Mesodermal cell (in vitro differentiated cells): ENCODE data around the gene DYNLL2.
"Not testable (repeated sequence)": the region's sequence is repeated elsewhere in the genome, so short reads cannot be mapped to it uniquely, and the experiment has no call there.

Source experiments
- H3K27ac ChIP-seq: 2 replicates; pipeline ENCODE4 v1.7.0; 2013; ENCODE audit warnings: mild to moderate bottlenecking, low read depth, low read length, moderate library complexity; ENCODE audit not compliant: severe bottlenecking
- H3K36me3 ChIP-seq: 2 replicates; pipeline ENCODE4 v1.7.1; 2013; ENCODE audit warnings: mild to moderate bottlenecking, low read length, moderate library complexity; ENCODE audit not compliant: control insufficient read depth, insufficient read depth
- H3K4me1 ChIP-seq: one replicate; pipeline ENCODE4 v1.7.1; 2013; ENCODE audit warnings: mild to moderate bottlenecking, low read length; ENCODE audit not compliant: insufficient read depth, control insufficient read depth, poor library complexity, severe bottlenecking
- H3K4me3 ChIP-seq: 2 replicates; pipeline ENCODE4 v1.7.0; 2013; ENCODE audit warnings: low read length, control low read depth, mild to moderate bottlenecking; ENCODE audit not compliant: insufficient read depth, poor library complexity, severe bottlenecking; ENCODE audit errors: extremely low read depth
- H3K9me3 ChIP-seq: 2 replicates; pipeline ENCODE4 v1.7.1; 2013; ENCODE audit warnings: mild to moderate bottlenecking, low read length, moderate library complexity; ENCODE audit not compliant: control insufficient read depth
- WGBS, 2 experiments: methylation state at CpG; one replicate each; pipeline ENCODE4 v1.1.5; 2013; ENCODE audit warnings: missing lambda C conversion rate in 2 of 2; ENCODE audit not compliant: insufficient coverage in 2 of 2; 5-methylcytosine and 5-hydroxymethylcytosine counted together

The DYNLL2 gene

DNA sequence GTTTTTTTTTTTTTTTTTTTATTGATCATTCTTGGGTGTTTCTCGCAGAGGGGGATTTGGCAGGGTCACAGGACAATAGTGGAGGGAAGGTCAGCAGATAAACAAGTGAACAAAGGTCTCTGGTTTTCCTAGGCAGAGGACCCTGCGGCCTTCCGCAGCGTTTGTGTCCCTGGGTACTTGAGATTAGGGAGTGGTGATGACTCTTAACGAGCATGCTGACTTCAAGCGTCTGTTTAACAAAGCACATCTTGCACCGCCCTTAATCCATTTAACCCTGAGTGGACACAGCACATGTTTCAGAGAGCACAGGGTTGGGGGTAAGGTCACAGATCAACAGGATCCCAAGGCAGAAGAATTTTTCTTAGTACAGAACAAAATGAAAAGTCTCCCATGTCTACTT lies 10.0 kb upstream of the DYNLL2 start:
- H3K4me1 ChIP-seq, H3K27ac ChIP-seq, H3K9me3 ChIP-seq, H3K36me3 ChIP-seq, H3K4me3 ChIP-seq: not testable (repeated sequence)
- WGBS, 2 experiments = no CpG with 5 or more reads among the region's 7 CpGs

DNA sequence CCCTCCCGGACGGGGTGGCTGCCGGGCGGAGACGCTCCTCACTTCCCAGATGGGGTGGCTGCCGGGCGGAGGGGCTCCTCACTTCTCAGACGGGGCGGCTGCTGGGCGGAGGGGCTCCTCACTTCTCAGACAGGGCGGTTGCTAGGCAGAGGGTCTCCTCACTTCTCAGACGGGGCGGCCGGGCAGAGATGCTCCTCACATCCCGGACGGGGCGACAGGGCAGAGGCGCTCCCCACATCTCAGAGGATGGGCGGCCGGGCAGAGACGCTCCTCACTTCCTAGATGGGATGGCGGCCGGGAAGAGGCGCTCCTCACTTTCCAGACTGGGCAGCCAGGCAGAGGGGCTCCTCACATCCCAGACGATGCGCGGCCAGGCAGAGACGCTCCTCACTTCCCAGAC lies 8.8 kb upstream of the DYNLL2 start:
- not testable (repeated sequence) for H3K36me3 ChIP-seq, H3K9me3 ChIP-seq, H3K4me3 ChIP-seq, H3K27ac ChIP-seq, H3K4me1 ChIP-seq
- WGBS, 2 experiments = 100% methylated on average over 4 of the region's 28 CpGs; no CpG with 5 or more reads in 1 of the 2 experiments

DNA sequence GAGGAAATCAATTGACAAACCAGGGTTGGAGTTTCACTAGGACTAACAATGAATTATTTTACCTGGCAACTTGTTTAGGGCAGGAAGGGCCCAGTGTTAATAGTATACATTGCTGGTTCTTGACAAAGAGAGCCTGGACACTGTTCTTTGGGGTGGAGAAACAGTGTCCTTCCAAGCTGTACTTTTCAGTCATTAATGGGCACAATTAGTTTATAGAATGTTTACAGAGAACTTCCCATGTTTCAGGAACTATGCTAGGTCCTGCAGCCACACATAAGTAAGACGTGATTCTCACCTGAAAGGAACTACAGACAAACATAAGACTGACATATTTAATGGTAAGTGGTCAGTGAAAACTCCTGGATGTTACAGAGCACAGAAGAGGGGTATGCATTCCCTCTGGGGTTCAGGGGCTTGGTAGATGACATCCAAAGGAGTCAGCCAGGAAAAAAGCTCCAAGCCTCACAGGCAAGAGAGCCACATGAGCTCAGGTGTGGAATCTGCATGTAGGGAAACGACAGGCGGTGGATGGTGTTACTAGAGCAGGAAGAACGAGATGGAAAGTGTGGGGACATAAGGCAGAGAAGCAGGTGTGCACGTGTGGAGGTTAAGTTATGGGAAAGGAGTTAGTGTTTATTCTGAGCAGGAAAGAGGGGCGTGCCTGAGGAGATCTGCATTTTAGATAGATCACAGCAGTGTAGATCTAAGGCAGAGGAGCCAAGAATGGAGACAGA lies 3.8 kb upstream of the DYNLL2 start:
- H3K4me3 ChIP-seq = no peak overlapping the region
- no peaks in the 10 kb centered on the region for H3K9me3 ChIP-seq
- 86% methylated on average over 5 of the region's 6 CpGs for WGBS, 2 experiments
- H3K4me1 ChIP-seq = peaks cover 14% of the 10 kb centered on the region
- H3K27ac ChIP-seq = no peak overlapping the region
- no peaks in the 10 kb centered on the region for H3K36me3 ChIP-seq

DNA sequence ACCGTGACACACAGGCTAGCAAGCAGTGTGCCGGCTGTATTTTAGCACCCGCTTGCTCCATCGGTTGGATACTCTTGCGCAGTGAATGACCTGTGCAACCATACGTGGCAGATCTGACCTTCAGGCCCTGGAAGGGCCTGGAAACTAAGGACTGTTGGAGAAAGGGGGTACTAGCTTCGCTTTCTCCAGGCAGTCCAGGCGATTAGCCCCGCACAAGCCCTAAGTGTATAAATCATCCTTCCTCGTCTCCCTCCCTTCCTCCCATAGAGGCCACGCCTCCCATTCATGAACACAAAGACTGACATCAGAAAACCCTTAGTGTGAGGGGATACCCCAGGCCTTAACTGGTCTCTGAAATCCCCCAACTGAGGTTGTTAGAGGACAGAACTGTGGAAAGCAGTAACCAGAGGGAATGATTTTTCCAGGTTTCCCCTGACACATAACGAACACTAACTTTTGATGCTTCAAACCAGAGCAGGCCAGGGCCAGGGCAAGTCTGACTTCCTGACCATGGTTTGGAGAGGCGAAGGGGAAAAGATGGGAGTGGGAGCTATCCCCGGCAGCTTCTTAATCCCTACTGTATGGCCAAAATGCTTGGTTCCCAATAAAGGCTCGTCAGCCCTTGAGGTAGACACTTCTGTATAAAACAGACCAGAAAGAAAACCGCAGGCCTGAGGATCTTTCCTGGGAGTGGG lies 1.4 kb upstream of the DYNLL2 start:
- Histone ChIP-seq H3K27ac (peak overlapping the region; percentile 95), H3K36me3 (peaks cover 22% of the 10 kb centered on the region), H3K4me1 (peaks cover 31% of the 10 kb centered on the region), H3K4me3 (no peak overlapping the region), H3K9me3 (no peaks in the 10 kb centered on the region)
- WGBS, 2 experiments = 86 to 89% methylated on average over 7 to 11 of the region's 16 CpGs

DNA sequence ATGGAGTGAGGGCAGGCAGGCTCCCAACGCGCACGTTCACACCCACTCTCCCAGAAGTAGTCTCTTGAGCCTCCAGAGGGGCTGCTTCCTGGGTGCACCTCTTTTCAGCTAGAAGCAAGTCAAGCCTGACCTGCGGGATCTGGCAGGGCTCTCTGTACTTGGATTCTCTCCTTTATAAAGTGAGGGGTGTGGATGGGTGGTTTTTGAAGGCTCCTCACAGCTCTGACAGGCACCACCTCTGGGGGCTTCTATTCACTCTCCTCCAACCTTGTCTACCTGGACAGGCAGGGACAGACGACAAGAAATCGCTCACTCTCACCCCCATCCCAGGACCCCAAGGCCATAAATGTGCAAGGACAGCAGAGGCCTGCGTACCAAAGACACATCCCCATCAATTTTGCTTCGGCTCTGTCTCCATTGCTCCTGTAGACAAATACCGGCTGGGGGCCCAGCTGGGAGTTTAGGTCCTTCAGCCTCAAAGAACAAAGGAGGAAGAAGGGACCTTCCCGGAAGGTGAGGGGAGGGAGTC lies 814 bp upstream of the DYNLL2 start:
- peaks cover 34% of the 10 kb centered on the region for H3K4me1 ChIP-seq
- H3K36me3 ChIP-seq = peaks cover 29% of the 10 kb centered on the region
- 68 to 95% methylated on average over 4 to 7 of the region's 10 CpGs for WGBS, 2 experiments
- H3K9me3 ChIP-seq = no peaks in the 10 kb centered on the region
- H3K4me3 ChIP-seq = peak overlapping the region; percentile 20
- H3K27ac ChIP-seq = peak overlapping the region; percentile 95

DNA sequence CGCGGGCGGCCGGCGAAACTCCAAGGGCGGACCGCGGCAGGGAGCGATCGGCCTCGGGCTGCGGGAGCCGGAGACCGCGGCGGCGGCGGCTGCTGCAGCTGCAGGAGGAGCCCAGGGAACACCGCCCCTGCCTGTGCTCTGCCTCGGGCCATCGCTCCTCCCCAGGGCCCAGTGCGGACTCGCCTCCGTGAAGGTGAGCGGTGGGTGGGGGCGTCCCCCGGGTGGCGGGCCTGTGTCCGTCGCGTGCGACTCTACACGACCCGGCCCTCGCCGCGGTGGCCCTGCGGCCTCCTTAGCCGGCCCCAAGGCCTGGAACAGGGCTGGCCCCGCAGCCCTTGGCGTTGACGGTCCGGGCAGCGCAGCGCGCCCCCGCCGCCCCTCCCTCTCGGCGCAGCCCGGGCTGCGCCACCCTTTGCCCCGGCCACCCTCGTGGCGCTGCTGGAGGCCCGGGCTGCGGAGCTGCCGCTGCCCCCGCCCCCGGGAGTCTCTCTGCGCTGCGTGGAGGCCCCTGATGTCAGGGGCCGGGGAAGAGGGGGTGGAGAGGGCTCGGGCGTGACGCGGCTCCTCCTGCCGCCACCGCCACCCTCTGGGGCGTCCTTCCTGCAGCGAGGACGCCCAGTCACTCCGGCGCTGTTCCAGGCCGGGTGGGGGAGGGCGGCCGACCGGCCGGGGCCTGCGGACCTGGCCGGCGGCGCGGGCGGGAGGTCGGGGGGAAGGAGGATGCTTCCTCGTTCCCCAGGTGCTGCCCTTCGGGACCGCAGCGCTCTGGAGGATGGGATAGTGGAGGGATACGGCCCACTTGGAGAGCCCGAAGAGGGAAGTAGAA lies 485 bp downstream of the DYNLL2 start:
- H3K4me3 ChIP-seq = peak overlapping the region; percentile 90
- WGBS, 2 experiments = 0% methylated on average over 38 to 68 of the region's 92 CpGs
- H3K27ac ChIP-seq = peak overlapping the region; percentile 71
- H3K36me3 ChIP-seq = peaks cover 42% of the 10 kb centered on the region
- H3K4me1 ChIP-seq = peaks cover 34% of the 10 kb centered on the region
- H3K9me3 ChIP-seq = no peaks in the 10 kb centered on the region

DNA sequence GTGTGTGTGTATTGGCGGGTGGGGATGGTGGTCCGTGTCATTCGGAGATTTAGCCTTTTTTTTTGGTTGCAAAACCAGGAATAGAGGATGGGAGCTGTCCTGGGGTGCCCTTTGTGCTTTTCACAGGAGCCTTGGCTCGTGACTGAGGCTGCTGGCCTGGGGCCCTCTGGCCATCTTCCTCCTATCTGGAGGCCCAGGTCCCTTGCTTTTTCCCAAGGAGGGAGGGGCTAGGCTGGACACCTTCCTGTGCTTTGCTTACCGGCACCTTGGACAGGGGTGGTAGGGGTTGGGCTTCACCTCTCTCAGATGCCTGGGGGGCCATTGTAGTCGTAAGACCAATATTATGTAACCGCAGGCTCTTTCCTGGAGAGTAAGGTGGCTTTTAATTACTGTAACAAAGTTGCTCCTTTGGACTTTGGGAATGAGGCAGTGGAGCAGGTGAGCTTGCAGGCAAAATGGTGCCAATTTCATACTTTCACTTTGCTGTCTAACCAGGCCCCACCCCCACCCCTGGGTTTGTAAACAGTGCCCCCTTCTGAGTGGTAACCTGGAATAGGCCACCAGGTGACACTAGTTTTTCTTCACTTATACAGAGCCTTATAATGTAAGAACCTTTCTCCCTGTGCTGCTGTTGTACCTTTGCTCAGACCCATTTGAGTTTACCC lies 1.2 kb downstream of the DYNLL2 start:
- H3K4me1 ChIP-seq = peaks cover 34% of the 10 kb centered on the region
- H3K9me3 ChIP-seq = no peaks in the 10 kb centered on the region
- peaks cover 49% of the 10 kb centered on the region for H3K36me3 ChIP-seq
- 0% methylated on average over 6 of the region's 7 CpGs for WGBS, 2 experiments
- peak overlapping the region; percentile 90 for H3K4me3 ChIP-seq
- H3K27ac ChIP-seq = peak overlapping the region; percentile 71

DNA sequence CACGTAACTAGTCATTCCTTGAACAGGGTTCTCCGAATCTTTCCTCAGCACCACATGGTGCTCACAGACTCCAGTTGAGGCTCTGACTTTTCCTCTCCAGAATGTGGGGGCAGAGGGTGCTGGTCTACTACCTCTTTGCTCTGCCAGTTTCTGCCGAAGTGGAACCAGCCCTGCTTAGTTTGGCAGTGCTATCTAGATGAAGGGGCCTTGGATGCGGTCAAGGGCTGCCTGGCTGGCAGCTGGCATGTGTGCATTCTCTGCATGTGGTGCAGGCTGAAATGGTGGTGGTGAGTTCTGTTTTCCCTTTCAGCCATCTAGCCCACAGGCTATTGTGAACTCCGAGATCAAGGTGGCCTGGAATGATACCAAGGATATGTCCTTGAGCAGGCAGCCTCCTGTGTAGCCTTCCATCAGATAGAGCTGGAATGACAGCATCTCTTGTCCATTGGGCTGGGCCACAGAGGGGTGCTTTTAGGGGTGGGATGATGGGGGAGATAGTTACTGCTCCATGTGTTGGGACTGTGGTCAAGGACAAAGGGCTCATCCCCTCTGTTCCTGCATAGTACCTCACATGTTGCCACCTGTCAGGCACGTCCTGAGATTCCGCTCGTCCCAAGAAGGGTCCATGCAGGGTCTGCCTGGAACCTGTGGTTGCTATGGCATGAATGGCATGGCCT lies 2.0 kb downstream of the DYNLL2 start:
- Histone ChIP-seq H3K36me3 (peaks cover 56% of the 10 kb centered on the region), H3K4me3 (peak overlapping the region; percentile 90), H3K27ac (no peak overlapping the region), H3K9me3 (no peaks in the 10 kb centered on the region), H3K4me1 (peaks cover 34% of the 10 kb centered on the region)
- WGBS, 2 experiments = 75 to 95% methylated on average over 4 to 6 of the region's 8 CpGs

DNA sequence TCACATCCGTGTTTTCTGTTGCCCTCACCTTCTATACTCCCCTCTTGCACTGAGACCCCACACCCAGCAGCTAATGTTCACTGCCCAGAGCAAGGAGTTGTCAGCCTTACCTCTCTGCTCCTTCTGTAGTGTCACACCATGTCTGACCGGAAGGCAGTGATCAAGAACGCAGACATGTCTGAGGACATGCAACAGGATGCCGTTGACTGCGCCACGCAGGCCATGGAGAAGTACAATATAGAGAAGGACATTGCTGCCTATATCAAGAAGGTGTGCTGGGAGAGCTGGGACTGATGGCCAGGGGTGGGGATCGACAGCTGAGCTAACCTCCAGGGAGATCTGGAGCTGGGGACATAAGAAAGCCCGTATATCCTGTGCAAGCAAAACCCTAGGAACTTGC lies 3.7 kb downstream of the DYNLL2 start:
- 96 to 97% methylated on average over 7 to 8 of the region's 8 CpGs for WGBS, 2 experiments
- Histone ChIP-seq H3K27ac (no peak overlapping the region), H3K4me3 (no peak overlapping the region), H3K4me1 (peaks cover 29% of the 10 kb centered on the region), H3K9me3 (no peaks in the 10 kb centered on the region), H3K36me3 (peaks cover 74% of the 10 kb centered on the region)

DNA sequence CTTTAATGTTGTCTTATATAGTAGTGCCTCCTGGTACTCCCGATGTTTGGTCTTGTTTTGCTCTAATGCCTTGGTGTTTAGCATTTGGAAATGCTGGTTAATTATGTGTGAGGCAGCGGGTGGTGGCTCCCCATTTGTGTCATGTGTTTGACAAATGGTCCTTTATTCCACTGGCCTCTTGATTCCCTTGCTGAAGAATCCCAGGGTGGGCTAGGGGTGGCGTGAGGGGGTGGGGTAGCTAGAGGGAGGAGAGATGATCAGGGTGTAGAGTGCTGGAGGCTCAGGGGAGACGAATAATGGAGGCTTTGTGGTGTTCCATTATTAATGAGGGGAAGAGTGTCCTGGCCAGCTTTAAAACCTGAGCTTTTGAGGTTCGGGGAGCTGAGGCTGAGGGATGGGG lies 5.4 kb downstream of the DYNLL2 start:
- Histone ChIP-seq H3K36me3 (peaks cover 91% of the 10 kb centered on the region), H3K27ac (no peak overlapping the region)
- 87 to 88% methylated on average over 3 to 5 of the region's 5 CpGs for WGBS, 2 experiments

More for the DNA sequence above, 5.4 kb downstream of the DYNLL2 start:
- Histone ChIP-seq H3K4me1 (peaks cover 20% of the 10 kb centered on the region), H3K4me3 (no peak overlapping the region), H3K9me3 (no peaks in the 10 kb centered on the region)
